HG02623 (cell line): Measurements from ENCODE around the gene ITGA2.
"Not testable (repeated sequence)": the region's sequence is repeated elsewhere in the genome, so short reads cannot be mapped to it uniquely, and the experiment has no call there.

Experiments used
- ATAC-seq: cut with Tn5 transposase; IDR thresholded peaks from one replicate; pipeline ENCODE4 v1.9.1; 2021; ENCODE audit warnings: moderate library complexity; ENCODE audit not compliant: unreplicated experiment

ITGA2 gene

DNA sequence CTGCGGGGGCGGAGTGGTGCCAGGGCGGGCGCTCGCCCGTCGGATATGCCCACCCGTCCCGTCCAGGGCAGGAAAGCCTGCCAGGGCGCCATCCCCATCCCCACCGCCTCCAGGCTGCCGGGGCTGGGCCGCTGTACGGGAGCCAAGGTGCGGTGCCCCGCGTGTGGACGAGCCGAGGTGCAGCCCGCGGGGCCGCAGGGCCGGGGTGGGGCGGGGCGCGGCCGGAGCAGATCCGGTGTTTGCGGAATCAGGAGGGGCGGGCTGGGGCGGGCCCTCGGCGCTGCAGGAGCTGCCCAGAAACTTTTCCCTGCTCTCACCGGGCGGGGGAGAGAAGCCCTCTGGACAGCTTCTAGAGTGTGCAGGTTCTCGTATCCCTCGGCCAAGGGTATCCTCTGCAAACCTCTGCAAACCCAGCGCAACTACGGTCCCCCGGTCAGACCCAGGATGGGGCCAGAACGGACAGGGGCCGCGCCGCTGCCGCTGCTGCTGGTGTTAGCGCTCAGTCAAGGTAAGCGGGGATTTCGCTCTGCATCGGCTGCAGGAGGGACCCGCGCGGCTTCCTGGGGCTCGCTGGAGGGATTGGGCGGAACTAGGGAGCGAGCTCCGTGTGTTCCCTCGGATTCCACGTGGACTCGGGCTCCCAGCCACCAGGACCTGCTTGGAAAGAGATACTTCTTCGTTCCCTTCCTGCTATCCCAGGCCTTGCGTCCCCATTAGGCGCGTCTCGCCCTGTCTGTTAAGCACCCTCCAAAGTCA is at the start of gene ITGA2:
ITGA2 (plus strand) TSS at position 328 of the 756 bp plus-strand sequence; CDS start at position 445, 117 bp downstream.
- ATAC-seq: peak; percentile 44

DNA sequence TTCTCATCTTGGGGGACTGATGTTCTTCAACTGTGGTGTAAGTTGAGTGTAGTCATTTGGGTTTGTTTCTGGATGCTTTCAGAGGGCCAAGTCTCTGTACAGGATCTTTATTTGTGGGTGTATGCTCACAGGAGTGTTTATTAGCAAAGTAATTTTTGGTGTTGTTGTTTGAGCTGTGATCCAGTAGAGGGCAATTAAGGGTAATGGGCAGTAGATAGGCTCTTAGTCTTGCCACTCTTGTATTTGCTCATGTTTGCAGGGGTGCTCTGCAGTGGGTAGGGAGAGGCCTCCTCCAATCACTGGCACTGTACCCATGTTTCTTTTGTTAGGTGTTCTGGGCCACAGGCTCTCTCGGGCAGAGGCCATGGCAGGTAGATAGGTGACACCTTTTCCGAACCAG is 45.9 kb upstream of the ITGA2 start:
- ATAC-seq: peak; percentile 49

DNA sequence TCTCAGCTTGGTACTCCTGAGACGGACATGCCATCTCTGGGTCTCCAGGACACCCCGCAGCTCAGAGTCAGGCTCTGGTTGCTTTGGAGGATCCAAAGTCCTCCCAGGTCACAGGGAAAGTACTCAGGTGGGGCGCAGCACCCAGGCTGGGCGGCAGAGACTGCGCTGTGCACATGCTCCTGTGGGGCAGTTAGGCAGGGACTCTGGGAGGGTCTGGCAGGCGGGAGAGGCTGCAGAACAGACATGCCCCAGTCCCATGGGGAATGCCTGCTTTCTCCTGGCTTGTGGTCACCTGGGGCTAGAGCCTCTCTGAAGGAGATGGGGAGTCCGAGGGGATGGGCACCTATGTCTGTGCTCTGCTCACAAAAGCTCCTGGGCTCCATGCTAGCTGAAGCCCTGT is 45.3 kb upstream of the ITGA2 start:
- no peak for ATAC-seq

DNA sequence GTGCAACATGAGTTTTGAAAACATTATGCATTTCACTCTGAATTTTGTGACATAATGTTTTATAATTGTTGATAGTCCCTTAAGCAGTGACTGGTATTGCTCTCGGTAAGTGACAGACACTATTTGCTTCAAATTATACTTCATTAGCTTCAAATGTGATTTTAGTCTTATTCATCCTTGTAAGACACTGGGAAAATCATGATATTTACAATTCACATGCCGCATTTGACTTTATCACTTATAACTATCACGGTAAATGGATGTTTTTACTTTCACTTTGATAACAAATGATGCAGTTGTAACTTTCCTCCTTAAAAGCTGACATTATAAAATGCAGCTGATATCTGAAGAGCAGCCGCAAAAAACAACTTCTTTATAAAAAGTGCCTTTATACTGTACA is 44.1 kb upstream of the ITGA2 start:
- ATAC-seq: no peak

DNA sequence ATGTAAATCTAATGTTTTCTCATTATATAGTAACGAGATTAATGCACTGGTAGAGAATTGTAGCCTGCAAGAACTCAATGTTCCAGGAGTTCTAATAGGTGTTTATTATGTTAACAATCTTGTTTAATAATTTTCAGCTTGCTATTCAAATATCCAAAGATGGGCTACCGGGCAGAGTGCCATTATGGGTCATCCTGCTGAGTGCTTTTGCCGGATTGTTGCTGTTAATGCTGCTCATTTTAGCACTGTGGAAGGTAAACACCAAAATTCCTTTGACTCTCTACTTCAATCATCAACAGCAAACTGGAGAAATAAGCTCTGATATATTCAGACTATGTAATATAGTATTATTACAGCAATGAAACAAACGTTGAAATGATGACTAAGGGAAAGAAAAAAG is 41.9 kb upstream of the ITGA2 start:
- no peak for ATAC-seq

DNA sequence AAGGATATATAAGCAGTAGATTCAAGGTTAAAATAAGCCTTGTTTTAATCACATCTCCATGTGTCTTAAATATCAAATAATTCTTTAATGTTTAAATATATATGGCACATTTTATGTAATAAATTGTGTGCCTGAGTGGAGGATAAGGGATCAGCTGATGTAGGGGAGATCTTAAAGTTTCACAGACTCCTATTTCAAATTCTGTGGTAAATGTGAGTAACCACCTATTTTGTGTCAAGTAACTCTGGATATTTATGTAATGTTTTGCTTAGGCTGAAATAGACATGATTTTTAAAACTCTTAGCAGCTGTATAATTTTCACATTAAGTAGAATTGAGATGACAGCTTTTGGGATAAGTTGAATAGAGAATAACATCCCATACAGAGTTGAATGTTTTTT is 41.3 kb upstream of the ITGA2 start:
- ATAC-seq: no peak

DNA sequence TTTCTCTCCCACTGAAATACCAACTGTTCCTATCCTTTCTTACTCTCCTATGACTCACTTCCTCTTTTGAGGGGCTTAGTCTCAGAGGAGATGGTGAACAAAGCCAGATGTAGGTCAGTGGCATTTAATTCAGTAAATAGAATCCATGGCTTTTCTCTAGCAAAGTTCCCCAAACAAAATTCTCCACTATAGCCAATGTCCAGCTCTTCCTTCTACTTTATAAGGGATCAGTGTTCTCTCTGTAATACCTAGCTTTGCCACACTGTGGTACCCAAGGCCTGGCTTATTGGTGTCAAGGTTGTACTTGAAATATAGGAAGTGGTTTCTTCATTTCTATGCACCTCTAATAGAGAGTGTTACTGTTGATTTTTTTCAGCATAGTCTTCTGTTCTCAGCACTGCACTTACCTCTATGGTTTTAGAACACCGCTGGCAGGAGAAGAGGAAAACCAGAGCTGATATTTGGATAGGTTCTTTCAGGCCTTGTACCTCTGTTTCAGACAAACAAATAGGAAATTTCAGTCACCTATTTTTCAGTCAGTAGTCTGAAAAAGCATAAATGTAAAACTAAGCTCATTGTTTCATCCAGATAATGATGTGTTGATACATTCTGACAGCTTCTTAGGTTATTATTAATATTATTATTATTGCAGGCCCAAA is 40.6 kb upstream of the ITGA2 start:
- ATAC-seq: peak; percentile 99

DNA sequence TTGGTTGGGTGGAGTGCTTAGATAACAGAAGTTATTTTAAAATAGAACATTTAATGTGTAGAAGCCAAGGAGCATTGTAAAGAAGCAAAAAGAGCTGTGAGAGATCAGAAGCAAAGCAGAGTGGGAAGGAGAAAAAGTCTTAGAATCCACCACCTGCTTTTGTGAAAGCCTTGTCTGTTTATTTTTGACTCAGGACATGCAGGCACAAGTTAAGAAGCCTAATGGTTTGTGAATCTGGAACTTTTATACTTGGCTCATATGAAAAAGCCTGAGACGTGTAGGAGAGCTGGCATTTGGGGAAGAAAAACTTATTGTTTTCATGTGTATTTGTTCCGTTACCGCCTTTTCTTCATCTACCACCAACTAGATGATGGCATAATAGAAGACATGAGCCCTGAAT is 38.5 kb upstream of the ITGA2 start:
- ATAC-seq: no peak

DNA sequence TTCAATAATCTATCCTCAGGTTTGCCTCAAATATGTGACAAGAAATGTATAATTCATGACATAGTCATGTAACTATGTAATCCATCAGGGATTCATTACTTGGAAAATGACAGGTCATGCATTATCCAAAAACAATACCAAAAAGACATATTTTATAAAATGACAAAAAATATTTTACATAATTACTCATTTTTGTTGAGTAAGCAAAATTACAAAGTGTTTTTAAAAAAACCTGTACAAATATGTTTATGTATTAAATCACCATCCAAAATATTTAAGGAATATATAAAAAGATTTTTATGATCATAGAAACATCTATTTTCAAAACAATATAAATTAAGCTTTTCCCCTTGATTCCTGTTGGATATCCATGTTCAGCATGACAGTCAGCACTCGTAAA is 36.7 kb upstream of the ITGA2 start:
- no peak for ATAC-seq

DNA sequence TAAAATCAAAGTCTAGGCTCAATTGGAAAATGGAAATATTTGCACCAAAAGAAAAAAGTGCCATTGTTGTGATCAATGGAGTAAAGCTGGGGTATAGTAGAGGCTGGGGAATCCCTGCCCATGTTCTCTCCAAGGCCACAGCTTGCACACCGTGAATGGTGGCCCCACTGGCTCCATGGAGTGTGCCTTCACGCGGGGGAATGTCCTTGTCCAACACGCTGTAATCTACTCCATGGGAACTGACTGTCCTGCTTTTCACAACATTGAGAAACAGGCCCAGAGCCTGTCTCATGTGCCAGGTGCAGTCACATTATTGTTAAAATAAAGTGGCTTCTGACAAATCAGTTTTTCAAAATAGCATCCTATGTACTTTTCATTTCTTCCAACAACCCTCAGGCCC is 33.1 kb upstream of the ITGA2 start:
- ATAC-seq: no peak

DNA sequence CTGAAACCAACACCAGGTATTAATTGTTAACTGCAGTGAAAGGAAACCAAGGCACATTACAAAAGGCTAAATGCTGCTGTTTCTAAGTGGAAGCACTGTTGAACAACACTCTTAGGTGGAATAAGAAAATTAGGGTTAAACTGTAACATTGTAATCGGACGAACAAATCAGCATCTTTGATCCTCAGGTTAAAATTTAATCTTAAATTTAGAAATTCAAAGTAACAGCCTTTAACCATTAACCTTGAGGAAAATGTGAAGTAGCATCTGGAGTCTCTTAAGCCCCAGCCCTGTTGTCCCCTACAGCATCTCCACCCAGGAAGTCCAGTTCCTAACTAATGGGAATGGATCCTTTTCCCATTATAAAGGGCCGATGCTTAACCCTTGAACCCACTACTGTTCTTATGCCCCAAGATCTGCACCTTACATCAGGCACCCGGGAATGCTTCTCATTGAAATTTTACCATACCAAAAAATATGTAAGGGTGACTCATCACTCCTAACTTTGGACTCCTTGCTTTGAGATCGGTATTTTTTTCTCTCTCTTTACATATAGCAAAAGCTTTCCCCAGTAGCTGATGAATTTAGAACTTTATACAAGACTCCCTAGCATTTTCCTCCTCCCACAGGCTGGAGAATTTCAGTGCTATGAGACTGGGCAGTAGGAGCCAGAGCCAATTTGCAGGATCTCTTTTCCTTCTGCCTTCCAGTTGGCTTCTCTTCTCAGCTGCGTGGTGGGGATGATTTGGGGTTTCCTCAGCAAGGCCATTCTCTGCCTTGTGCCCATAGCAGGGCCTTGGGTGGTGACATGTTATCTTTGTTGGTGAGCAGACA is 32.0 kb upstream of the ITGA2 start:
- no peak for ATAC-seq

DNA sequence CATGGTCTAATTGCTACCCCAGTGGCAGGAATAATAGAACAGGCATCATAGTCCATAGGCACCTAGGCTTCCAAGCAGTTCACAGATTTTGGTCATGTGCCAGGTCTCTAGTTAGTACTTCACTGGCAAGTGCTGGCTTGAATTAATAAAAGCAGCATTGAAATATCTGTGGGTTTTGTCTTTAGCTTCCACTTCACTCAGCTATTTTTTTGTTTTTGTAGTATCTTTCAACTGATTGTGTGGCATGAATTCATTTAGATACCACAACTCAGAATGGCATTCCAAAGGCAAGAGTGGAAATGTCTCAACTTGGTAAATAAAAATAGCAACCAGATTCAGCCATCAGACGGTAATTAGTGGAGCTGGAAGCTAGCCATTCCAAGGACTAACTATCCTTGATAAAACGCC is 27.9 kb upstream of the ITGA2 start:
- no peak for ATAC-seq

DNA sequence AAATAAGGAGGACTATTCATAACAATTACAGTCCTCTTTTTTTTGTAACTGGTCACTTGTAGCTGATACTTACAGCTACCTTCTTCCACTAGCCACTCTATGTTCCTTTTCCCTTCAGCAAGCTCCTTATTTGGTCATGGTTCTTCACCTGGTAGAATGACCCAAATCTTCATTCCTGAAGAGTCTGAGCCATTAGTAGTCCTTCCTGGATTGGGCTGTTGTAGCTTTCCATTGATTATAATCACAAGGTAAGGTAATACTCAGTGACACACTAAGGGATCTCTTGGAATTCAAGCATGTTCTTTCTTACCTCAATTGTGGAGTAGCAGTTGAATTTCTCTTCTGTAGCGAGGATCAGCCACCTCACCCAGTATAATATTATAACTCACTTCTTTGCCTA is 25.5 kb upstream of the ITGA2 start:
- no peak for ATAC-seq

DNA sequence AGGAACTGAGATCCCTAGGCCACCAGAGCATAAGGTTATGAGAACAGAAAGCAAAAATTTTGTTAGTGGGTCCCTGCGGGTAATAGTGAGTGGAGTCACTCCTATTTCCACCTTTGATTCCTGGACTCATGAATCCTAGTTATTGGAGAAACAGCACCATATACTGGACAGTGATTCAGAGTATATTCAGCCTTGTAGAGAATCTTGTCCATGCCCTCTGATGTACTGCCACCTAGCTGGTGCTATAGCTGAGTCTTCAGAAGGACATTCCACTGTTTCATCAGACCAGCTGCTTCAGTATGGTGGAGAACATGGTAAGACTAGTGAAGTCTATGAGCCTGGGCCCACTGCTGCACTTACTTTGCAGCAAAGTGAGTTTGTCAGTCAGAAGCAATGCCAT is 25.0 kb upstream of the ITGA2 start:
- no peak for ATAC-seq

DNA sequence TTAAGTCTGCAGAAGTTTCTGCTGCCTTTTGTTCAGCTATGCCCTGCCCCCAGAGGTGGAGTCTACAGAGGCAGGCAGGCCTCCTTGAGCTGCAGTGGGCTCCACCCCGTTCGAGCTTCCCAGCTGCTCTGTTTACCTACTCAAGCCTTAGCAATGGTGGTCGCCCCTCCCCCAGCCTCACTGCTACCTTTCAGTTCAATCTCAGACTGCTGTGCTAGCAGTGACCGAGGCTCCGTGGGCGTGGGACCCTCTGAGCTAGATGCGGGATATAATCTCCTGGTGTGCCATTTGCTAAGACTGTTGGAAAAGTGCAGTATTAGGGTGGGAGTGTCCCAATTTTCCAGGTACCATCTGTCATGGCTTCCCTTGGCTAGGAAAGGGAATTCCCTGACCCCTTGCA is 13.0 kb upstream of the ITGA2 start:
- not testable (repeated sequence) for ATAC-seq

DNA sequence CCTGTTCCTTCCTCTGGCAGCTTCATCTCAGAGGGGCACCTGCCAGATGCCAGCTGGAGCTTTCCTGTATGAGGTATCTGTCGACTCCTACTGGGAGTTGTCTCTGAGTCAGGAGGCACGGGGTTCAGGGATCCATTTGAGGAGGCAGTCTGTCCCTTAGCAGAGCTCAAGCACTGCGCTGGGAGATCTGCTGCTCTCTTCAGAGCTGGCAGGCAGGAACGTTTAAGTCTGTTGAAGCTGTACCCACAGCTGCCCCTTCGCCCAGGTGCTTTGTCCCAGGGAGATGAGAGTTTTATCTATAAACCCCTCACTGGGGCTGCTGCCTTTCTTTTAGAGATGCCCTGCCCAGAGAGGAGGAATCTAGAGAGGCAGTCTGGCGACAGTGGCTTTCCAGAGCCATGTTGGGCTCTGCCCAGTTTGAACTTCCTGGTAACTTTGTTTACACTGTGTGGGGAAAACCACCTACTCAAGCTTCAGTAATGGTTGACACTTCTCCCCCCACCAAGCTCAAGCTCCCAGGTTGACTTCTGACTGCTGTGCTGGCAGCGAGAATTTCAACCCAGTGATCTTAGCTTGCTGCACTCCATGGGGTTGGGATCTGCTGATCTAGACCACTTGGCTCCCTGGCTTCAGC is 11.8 kb upstream of the ITGA2 start:
- ATAC-seq: no peak

DNA sequence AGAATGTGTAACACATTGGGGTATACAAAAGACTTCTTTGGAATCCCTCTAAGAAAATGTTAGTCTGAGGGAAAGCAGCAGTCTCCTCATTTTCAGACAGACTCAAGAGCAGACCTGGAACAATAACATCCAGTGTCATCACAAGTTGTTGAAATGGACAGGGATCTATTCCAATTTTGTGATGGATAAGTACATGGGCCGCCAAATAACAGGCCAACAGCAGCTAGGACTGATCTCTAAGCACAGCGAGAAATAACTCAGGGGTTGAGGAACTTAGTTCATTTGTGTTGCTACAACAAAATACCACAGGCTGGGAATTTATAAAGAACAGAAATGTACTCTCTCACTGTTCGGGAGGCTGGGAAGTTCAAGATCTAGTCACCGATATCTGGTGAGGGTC is 7.6 kb upstream of the ITGA2 start:
- no peak for ATAC-seq

DNA sequence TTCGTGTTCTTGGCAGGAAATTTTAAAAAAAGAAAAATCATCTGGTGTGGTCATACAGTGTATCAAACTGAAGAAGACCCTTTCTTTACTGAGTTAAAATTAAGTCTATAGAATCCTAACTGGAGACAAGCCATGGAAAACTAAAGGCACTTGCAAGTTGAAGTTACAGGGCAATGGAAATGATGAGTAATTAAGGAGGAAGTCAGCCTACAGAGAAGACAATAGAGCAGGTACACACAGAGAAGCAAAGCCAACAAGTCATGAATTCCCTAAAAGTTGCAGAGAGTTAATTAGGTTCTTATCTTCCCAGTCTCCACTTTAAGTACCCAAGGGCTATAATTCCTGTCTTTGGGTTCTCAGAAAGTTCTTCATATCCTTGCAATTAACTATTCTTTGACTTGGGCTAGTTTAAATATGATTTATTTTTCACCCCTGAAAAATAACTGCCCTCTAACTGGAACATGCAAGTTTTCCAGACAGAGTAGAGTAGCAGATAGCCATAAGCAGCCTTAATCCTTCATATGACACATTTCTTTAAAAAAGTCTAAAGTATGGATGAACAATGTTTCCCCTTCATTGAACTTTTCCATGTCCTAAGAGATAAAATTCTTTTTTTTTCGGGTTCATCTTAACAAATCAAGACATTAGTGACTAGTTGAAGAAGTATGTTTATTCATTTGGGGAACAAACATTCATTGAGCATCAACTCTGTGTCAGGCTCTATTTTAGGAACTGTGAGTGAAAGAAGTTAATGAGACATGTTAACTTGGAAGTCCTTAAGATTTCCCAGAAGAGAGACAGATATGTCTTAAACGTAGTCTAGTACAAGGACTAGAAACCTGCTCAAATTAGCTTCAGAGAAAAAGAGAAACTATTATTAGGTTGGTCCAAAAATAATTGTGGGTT is 5.2 kb upstream of the ITGA2 start:
- no peak for ATAC-seq

DNA sequence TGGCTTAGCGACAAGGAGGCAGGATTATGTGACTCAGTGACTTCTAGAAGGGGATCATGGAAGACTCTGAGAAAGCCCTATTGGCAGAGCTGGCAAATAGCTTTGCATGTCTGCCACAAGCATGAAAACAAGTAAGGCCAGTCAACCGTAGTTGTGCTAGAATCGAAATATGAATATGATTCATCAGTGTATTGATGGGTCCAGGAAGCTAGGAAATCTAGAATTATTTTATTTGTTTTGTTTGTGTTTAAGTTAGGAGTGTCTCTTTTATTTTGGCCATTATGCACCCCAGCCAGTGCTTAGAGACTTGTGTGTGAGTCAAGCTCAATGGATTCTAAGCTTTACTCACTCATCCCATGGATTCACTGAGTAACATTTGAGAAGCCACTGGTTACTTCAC is 3.8 kb upstream of the ITGA2 start:
- no peak for ATAC-seq

DNA sequence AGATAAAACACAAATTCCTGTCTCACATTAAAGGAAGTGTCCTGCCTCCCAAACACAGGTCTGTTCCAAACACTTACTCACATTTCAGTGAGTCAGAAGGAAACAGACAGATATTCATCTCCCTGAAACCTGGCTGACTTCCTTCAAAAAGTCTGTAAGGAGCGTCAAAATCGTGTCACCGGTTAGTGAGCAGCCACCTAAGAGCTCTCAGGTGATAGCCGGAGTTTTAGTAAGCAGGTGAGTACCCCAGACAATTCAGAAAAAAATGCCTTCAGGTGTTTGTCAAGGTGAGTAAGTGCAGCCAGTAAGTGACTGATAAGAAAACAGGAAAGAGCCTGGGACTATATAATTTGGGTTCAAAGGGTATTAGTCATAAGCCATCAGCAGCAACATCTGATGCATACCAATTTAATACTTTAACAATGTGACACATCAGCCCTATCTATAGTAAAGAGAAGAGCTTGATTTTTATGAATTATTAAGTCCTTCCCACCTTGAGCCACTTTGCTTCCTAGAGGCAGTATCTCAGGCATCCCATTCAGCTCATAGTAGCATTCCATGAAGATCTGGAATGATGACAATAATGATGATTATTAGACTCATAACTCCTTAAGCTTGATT is 1.3 kb upstream of the ITGA2 start:
- no peak for ATAC-seq
